HEK293 (cell line): ENCODE measurements around the gene IMMP2L.

ENCODE experiments used
- CTCF ChIA-PET: fragments of 350-600 bp; formaldehyde crosslinking; extraction: SDS; loops from one replicate; lab custom pipeline; 2021; ENCODE audit warnings: antibody characterized with exemption; lab: Yijun Ruan, JAX
- POLR2A ChIA-PET: fragments of 300-600 bp; formaldehyde crosslinking; extraction: SDS; loops from one replicate; lab custom pipeline; 2020; ENCODE audit warnings: antibody characterized with exemption, inconsistent platforms; lab: Yijun Ruan, JAX
- H3K27ac ChIP-seq: fragments of 200-500 bp; sonication (Bioruptor generic); 2 replicates; pipeline ENCODE4 v1.5.1; 2014; ENCODE audit warnings: low read depth, low read length, control low read depth, inconsistent platforms; ENCODE audit errors: extremely low read depth
- H3K36me3 ChIP-seq, 2 experiments: fragments of 200-500 bp in 1 of 2; sonication (Bioruptor generic) in 1 of 2; 1 replicate in 1 of 2; 2 replicates in 1 of 2; pipeline ENCODE4 v1.5.1; 2014 to 2017; ENCODE audit warnings: inconsistent platforms in 2 of 2, low read length in 2 of 2; ENCODE audit not compliant: control insufficient read depth in 2 of 2, insufficient read depth in 1 of 2
- H3K4me1 ChIP-seq: fragments of 200-500 bp; sonication (Bioruptor generic); 2 replicates; pipeline ENCODE4 v1.5.1; 2014; ENCODE audit warnings: mild to moderate bottlenecking, low read length, inconsistent platforms; ENCODE audit not compliant: control insufficient read depth, insufficient read depth
- H3K4me3 ChIP-seq: 2 replicates; pipeline ENCODE4 v1.5.1; 2011; ENCODE audit warnings: low read depth, mild to moderate bottlenecking, control low read depth, low read length, moderate library complexity
- H3K9me3 ChIP-seq: fragments of 200-500 bp; sonication (Bioruptor generic); 2 replicates; pipeline ENCODE4 v1.5.1; 2014; ENCODE audit warnings: low read depth, low read length, inconsistent platforms; ENCODE audit not compliant: control insufficient read depth, insufficient read depth
- HOXD13 ChIP-seq: sonication (generic); formaldehyde crosslinking; IDR thresholded peaks from 2 replicates; pipeline ENCODE4 v1.8.0; 2022; ENCODE audit warnings: missing genetic modification reagents, borderline replicate concordance
- IKZF3 ChIP-seq: fragments of 450-650 bp; IDR thresholded peaks from 2 replicates; pipeline ENCODE4 v1.5.0; 2018; ENCODE audit warnings: missing biosample characterization, mild to moderate bottlenecking, missing genetic modification characterization, moderate library complexity
- SCRT1 ChIP-seq: fragments of 450-650 bp; formaldehyde crosslinking; IDR thresholded peaks from 2 replicates; pipeline ENCODE4 v1.5.1; 2016; ENCODE audit warnings: missing biosample characterization, missing genetic modification characterization, borderline replicate concordance
- ZBTB7A ChIP-seq: fragments of 450-650 bp; formaldehyde crosslinking; IDR thresholded peaks from 2 replicates; pipeline ENCODE4 v1.5.1; 2016; ENCODE audit warnings: low read depth, missing biosample characterization, missing genetic modification characterization
- ZFP69B ChIP-seq: fragments of 450-650 bp; formaldehyde crosslinking; IDR thresholded peaks from 2 replicates; pipeline ENCODE4 v1.5.1; 2016; ENCODE audit warnings: missing biosample characterization, missing genetic modification characterization
- ZNF266 ChIP-seq: fragments of 450-650 bp; formaldehyde crosslinking; IDR thresholded peaks from 2 replicates; pipeline ENCODE4 v1.5.1; 2016; ENCODE audit warnings: missing biosample characterization, missing genetic modification characterization, low read depth
- ZNF416 ChIP-seq: fragments of 450-650 bp; formaldehyde crosslinking; IDR thresholded peaks from 2 replicates; pipeline ENCODE4 v1.5.1; 2016; ENCODE audit warnings: missing biosample characterization, missing genetic modification characterization
- ZNF510 ChIP-seq: fragments of 450-650 bp; formaldehyde crosslinking; IDR thresholded peaks from 2 replicates; pipeline ENCODE4 v1.5.1; 2018; ENCODE audit warnings: mild to moderate bottlenecking, missing genetic modification characterization, missing biosample characterization; ENCODE audit not compliant: insufficient replicate concordance
- ZNF558 ChIP-seq: fragments of 450-650 bp; formaldehyde crosslinking; IDR thresholded peaks from 2 replicates; pipeline ENCODE4 v1.5.1; 2016; ENCODE audit warnings: missing biosample characterization, missing genetic modification characterization
- ZNF596 ChIP-seq: fragments of 450-650 bp; IDR thresholded peaks from 2 replicates; pipeline ENCODE4 v1.5.0; 2018; ENCODE audit warnings: missing biosample characterization, mild to moderate bottlenecking, missing genetic modification characterization, moderate library complexity
- ZNF600 ChIP-seq: fragments of 450-650 bp; formaldehyde crosslinking; IDR thresholded peaks from 2 replicates; pipeline ENCODE4 v1.5.1; 2016; ENCODE audit warnings: missing biosample characterization, missing genetic modification characterization
- ZNF624 ChIP-seq: fragments of 450-650 bp; formaldehyde crosslinking; IDR thresholded peaks from 2 replicates; pipeline ENCODE4 v1.5.1; 2017; ENCODE audit warnings: missing biosample characterization, missing genetic modification characterization
- ZNF792 ChIP-seq: fragments of 450-650 bp; formaldehyde crosslinking; IDR thresholded peaks from 2 replicates; pipeline ENCODE4 v1.5.1; 2016; ENCODE audit warnings: missing biosample characterization, missing genetic modification characterization
- ZSCAN16 ChIP-seq: fragments of 450-650 bp; formaldehyde crosslinking; IDR thresholded peaks from 2 replicates; pipeline ENCODE4 v1.5.1; 2016; ENCODE audit warnings: missing biosample characterization, missing genetic modification characterization
- TF ChIP-seq, protein P1 (sequence below): sonication (generic); formaldehyde crosslinking; IDR thresholded peaks from 2 replicates; pipeline ENCODE4 v1.8.1; 2022; ENCODE audit warnings: mild to moderate bottlenecking, moderate library complexity, missing genetic modification reagents
- TF ChIP-seq, protein P2 (sequence below): fragments of 450-650 bp; formaldehyde crosslinking; IDR thresholded peaks from 2 replicates; pipeline ENCODE4 v1.5.1; 2016; ENCODE audit warnings: missing biosample characterization, missing genetic modification characterization, low read depth
- TF ChIP-seq, protein P3 (sequence below): fragments of 450-650 bp; formaldehyde crosslinking; IDR thresholded peaks from 2 replicates; pipeline ENCODE4 v1.5.1; 2016; ENCODE audit warnings: missing biosample characterization, missing genetic modification characterization, borderline replicate concordance
- TF ChIP-seq, protein P4 (sequence below): IDR thresholded peaks from 2 replicates; pipeline ENCODE4 v1.6.1; 2011; ENCODE audit warnings: mild to moderate bottlenecking, low read depth, low read length, borderline replicate concordance
- TF ChIP-seq, protein P5 (sequence below): fragments of 450-650 bp; formaldehyde crosslinking; IDR thresholded peaks from 2 replicates; pipeline ENCODE4 v1.5.1; 2017; ENCODE audit warnings: missing biosample characterization, mild to moderate bottlenecking, missing genetic modification characterization, moderate library complexity
- TF ChIP-seq, protein P6 (sequence below): fragments of 450-650 bp; formaldehyde crosslinking; IDR thresholded peaks from 2 replicates; pipeline ENCODE4 v1.5.1; 2016; ENCODE audit warnings: missing biosample characterization, missing genetic modification characterization

IMMP2L gene

DNA sequence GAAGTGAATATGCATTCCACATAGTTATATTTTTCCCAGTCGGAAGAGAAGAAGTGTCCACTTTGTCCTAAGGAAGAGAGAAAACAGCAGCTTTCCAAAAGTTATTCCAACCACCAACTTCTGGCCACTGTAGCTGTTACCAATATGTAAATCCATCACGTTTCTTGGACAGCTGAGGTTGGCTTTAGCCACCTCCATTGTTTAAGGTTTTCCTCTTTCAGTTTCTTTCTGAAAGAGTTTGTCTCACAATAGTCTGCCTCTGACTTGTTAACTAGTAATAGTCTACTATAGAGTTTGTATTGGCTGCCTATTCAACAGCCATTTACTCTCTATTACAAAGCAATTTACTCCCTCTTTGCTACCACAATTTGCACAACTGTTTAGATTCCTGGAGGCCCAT, 929.0 kb downstream of the IMMP2L start:
- no peaks in the 10 kb centered on the region for H3K4me1 ChIP-seq
- H3K4me3 ChIP-seq = no peak overlapping the region
- H3K9me3 ChIP-seq = no peaks in the 10 kb centered on the region
- CTCF ChIA-PET = no interaction called here
- POLR2A ChIA-PET = no interaction called here
- TF ChIP-seq, protein P1, sequence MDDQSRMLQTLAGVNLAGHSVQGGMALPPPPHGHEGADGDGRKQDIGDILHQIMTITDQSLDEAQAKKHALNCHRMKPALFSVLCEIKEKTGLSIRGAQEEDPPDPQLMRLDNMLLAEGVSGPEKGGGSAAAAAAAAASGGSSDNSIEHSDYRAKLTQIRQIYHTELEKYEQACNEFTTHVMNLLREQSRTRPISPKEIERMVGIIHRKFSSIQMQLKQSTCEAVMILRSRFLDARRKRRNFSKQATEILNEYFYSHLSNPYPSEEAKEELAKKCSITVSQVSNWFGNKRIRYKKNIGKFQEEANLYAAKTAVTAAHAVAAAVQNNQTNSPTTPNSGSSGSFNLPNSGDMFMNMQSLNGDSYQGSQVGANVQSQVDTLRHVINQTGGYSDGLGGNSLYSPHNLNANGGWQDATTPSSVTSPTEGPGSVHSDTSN (CRISPR knock-in tag) = no peak
- no peak for TF ChIP-seq ZNF558 (tag by site-specific recombination)
- no peak for TF ChIP-seq ZNF624
- TF ChIP-seq ZNF266 (tag by site-specific recombination) = no peak
- no peak for TF ChIP-seq HOXD13 (CRISPR knock-in tag)
- no peak for TF ChIP-seq SCRT1 (tag by site-specific recombination)
- no peak for TF ChIP-seq ZNF792 (tag by site-specific recombination)
- TF ChIP-seq ZNF600 (tag by site-specific recombination) = no peak
- TF ChIP-seq ZNF510 (tag by site-specific recombination) = no peak
- H3K36me3 ChIP-seq = no peaks in the 10 kb centered on the region
- no peak overlapping the region for H3K27ac ChIP-seq

DNA sequence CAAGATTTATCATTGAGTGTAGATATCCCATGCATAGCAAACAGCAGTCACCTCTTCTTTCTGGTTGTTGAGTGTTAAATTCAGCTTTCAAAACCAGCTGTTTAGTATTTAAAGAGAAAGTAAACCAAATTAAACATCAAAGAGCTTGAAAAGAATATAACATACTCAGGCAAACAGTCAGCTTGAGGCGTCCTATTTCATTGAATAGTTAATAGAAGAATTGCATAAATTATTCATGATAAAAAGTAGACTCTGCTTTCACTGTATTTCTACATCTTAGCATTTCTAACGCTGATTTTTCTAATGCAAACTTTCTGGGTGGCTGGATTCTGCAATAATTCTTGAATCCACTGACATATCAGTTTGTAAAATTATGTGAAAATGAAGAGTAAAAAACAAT, 935.9 kb downstream of the IMMP2L start:
- Histone ChIP-seq H3K4me1 (no peaks in the 10 kb centered on the region), H3K27ac (no peak overlapping the region), H3K4me3 (no peak overlapping the region), H3K9me3 (no peaks in the 10 kb centered on the region), H3K36me3 (no peaks in the 10 kb centered on the region)
- POLR2A ChIA-PET = no interaction called here
- CTCF ChIA-PET = no interaction called here
- TF ChIP-seq ZFP69B = no peak
- TF ChIP-seq ZNF600 (tag by site-specific recombination) = no peak
- TF ChIP-seq, protein P2, sequence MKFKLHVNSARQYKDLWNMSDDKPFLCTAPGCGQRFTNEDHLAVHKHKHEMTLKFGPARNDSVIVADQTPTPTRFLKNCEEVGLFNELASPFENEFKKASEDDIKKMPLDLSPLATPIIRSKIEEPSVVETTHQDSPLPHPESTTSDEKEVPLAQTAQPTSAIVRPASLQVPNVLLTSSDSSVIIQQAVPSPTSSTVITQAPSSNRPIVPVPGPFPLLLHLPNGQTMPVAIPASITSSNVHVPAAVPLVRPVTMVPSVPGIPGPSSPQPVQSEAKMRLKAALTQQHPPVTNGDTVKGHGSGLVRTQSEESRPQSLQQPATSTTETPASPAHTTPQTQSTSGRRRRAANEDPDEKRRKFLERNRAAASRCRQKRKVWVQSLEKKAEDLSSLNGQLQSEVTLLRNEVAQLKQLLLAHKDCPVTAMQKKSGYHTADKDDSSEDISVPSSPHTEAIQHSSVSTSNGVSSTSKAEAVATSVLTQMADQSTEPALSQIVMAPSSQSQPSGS (tag by site-specific recombination) = no peak
- TF ChIP-seq ZNF596 (tag by site-specific recombination) = no peak
- TF ChIP-seq, protein P3, sequence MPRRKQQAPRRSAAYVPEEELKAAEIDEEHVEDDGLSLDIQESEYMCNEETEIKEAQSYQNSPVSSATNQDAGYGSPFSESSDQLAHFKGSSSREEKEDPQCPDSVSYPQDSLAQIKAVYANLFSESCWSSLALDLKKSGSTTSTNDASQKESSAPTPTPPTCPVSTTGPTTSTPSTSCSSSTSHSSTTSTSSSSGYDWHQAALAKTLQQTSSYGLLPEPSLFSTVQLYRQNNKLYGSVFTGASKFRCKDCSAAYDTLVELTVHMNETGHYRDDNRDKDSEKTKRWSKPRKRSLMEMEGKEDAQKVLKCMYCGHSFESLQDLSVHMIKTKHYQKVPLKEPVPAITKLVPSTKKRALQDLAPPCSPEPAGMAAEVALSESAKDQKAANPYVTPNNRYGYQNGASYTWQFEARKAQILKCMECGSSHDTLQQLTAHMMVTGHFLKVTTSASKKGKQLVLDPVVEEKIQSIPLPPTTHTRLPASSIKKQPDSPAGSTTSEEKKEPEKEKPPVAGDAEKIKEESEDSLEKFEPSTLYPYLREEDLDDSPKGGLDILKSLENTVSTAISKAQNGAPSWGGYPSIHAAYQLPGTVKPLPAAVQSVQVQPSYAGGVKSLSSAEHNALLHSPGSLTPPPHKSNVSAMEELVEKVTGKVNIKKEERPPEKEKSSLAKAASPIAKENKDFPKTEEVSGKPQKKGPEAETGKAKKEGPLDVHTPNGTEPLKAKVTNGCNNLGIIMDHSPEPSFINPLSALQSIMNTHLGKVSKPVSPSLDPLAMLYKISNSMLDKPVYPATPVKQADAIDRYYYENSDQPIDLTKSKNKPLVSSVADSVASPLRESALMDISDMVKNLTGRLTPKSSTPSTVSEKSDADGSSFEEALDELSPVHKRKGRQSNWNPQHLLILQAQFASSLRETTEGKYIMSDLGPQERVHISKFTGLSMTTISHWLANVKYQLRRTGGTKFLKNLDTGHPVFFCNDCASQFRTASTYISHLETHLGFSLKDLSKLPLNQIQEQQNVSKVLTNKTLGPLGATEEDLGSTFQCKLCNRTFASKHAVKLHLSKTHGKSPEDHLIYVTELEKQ (tag by site-specific recombination) = no peak
- TF ChIP-seq, protein P4, sequence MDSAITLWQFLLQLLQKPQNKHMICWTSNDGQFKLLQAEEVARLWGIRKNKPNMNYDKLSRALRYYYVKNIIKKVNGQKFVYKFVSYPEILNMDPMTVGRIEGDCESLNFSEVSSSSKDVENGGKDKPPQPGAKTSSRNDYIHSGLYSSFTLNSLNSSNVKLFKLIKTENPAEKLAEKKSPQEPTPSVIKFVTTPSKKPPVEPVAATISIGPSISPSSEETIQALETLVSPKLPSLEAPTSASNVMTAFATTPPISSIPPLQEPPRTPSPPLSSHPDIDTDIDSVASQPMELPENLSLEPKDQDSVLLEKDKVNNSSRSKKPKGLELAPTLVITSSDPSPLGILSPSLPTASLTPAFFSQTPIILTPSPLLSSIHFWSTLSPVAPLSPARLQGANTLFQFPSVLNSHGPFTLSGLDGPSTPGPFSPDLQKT = no peak
- TF ChIP-seq, protein P5, sequence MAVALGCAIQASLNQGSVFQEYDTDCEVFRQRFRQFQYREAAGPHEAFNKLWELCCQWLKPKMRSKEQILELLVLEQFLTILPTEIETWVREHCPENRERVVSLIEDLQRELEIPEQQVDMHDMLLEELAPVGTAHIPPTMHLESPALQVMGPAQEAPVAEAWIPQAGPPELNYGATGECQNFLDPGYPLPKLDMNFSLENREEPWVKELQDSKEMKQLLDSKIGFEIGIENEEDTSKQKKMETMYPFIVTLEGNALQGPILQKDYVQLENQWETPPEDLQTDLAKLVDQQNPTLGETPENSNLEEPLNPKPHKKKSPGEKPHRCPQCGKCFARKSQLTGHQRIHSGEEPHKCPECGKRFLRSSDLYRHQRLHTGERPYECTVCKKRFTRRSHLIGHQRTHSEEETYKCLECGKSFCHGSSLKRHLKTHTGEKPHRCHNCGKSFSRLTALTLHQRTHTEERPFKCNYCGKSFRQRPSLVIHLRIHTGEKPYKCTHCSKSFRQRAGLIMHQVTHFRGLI (tag by site-specific recombination) = no peak
- no peak for TF ChIP-seq ZBTB7A (tag by site-specific recombination)
- no peak for TF ChIP-seq ZNF416 (tag by site-specific recombination)
- no peak for TF ChIP-seq ZSCAN16
- TF ChIP-seq IKZF3 (tag by site-specific recombination) = no peak
- TF ChIP-seq, protein P6, sequence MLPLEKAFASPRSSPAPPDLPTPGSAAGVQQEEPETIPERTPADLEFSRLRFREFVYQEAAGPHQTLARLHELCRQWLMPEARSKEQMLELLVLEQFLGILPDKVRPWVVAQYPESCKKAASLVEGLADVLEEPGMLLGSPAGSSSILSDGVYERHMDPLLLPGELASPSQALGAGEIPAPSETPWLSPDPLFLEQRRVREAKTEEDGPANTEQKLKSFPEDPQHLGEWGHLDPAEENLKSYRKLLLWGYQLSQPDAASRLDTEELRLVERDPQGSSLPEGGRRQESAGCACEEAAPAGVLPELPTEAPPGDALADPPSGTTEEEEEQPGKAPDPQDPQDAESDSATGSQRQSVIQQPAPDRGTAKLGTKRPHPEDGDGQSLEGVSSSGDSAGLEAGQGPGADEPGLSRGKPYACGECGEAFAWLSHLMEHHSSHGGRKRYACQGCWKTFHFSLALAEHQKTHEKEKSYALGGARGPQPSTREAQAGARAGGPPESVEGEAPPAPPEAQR (tag by site-specific recombination) = no peak
